Mucosa of descending colon (tissue), 3 donors: Measurements from ENCODE around the gene ITK. TPM values are rescaled to one million over a fixed set of nuclear protein-coding genes. Genes with fewer than 3 reads are reported as not detected.

Experiments used
- ATAC-seq: fragments of 200-7000 bp; cut with Tn5 transposase; one replicate; pipeline ENCODE4 v1.9.1; 2020; ENCODE audit warnings: mild to moderate bottlenecking, moderate library complexity
- DNase-seq, 3 donors: peaks; one replicate each; pipeline ENCODE4 v3.0.0-alpha.2; 2020
- H3K36me3 ChIP-seq: fragments of 200-600 bp; one replicate; pipeline ENCODE4 v1.8.0; 2021; ENCODE audit warnings: low read depth, mild to moderate bottlenecking
- H3K4me1 ChIP-seq: fragments of 200-600 bp; one replicate; pipeline ENCODE4 v1.8.0; 2021; ENCODE audit warnings: low read depth, mild to moderate bottlenecking
- H3K4me3 ChIP-seq: fragments of 200-600 bp; one replicate; pipeline ENCODE4 v1.8.0; 2021; ENCODE audit warnings: mild to moderate bottlenecking
- H3K9me3 ChIP-seq: fragments of 200-600 bp; one replicate; pipeline ENCODE4 v1.8.0; 2021; ENCODE audit warnings: mild to moderate bottlenecking
- intact Hi-C, 2 donors: fragments of 100-400 bp; cut with DNase I in 1 of 2; cut with micrococcal nuclease in 1 of 2; formaldehyde crosslinking; loops; one replicate each; pipeline versions ENCODE4 v1.11.0 to v1.11.1; 2022; cut with DNase I, micrococcal nuclease
- total RNA-seq, 3 donors: library from RNA; stranded (reverse); fragmentation: NEBNext Ultra II Directional in 2 of 3; extraction: Animal tissue kit (Norgen Biotek cat#: 25700) in 2 of 3; gene quantifications; one replicate each; pipeline versions ENCODE4 v1.2.1 to v1.2.4, GENCODE V29; 2021 to 2023
- TF ChIP-seq, protein P1 (sequence below): fragments of 200-600 bp; IDR thresholded peaks from one replicate; pipeline ENCODE4 v1.8.0; 2022; ENCODE audit warnings: antibody characterized with exemption, mild to moderate bottlenecking
- donor health status: DM: no; HTN: no; CAD: no; lungs with moderate emphysema.
- donor health status: DM: no; HTN: no; CAD: no.
- donor health status: DM: no; HTN: yes; CAD: no.

The ITK gene
- total RNA-seq, 3 donors from 2014 or later = 2.6 to 5.7 (median 2.7) TPM

DNA sequence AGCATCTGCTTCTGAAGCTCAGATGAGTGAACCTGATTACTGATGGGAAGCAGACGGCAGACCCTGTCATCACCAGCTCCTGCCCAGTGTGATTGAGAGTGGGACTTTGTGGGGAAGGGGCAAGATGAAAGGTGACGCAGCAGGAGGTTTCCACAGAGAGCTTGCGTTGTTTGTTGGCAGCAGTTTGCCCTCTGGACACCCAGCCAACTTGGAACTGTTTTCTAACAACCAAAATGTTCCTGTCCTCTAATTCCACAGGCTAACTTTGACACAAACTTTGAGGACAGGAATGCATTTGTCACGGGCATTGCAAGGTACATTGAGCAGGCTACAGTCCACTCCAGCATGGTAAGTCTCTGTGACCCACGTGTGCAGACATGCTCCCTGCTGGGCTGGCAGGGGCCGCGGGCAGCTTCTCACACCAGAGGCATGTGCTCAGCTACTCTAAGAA is 106.1 kb downstream of the ITK start:
- intact Hi-C loops = no loop called here
- TF ChIP-seq, protein P1, sequence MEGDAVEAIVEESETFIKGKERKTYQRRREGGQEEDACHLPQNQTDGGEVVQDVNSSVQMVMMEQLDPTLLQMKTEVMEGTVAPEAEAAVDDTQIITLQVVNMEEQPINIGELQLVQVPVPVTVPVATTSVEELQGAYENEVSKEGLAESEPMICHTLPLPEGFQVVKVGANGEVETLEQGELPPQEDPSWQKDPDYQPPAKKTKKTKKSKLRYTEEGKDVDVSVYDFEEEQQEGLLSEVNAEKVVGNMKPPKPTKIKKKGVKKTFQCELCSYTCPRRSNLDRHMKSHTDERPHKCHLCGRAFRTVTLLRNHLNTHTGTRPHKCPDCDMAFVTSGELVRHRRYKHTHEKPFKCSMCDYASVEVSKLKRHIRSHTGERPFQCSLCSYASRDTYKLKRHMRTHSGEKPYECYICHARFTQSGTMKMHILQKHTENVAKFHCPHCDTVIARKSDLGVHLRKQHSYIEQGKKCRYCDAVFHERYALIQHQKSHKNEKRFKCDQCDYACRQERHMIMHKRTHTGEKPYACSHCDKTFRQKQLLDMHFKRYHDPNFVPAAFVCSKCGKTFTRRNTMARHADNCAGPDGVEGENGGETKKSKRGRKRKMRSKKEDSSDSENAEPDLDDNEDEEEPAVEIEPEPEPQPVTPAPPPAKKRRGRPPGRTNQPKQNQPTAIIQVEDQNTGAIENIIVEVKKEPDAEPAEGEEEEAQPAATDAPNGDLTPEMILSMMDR = no peak
- no peaks in the 10 kb centered on the region for H3K36me3 ChIP-seq
- no peaks in the 10 kb centered on the region for H3K9me3 ChIP-seq
- no peak for ATAC-seq
- H3K4me3 ChIP-seq = no peak overlapping the region
- H3K4me1 ChIP-seq = no peaks in the 10 kb centered on the region
- DNase-seq = no peak

DNA sequence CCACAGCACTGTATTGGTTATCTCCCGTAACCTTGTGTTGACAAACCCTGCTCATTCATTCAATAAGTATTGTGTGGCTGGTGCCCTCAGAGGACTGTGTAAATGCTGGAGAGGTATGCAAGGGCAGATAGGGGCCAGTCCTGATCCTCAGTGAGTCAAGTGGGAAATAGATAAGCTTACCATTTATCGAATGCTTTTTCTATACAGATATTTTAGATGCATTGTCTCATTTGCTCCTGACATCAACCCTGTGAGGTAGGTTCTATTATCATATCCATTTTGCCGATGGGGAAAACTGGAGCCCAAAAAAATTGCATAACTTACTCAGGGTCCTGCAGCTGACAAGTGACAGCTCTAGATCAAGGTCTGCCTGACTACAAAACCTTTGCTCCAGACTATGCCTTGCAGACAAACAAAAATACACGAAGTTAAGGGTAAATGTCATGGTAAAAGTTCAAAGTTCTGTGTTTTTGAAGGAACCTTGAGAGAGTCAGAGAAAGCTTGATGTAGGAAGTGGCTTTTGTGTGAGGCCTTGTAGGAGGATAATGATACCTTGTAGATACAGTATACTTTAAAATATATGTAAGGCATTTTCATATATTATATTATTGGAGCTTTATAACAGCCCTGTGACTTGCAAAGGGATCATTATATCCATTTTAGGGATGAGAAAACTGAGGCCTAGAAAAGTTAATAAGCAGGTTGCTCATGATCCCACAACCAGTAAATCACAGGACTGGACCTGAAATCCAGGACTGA is 107.9 kb downstream of the ITK start:
- intact Hi-C loops = no loop called here
- TF ChIP-seq, protein P1 = no peak
- Histone ChIP-seq H3K36me3 (no peaks in the 10 kb centered on the region), H3K9me3 (no peaks in the 10 kb centered on the region), H3K4me3 (no peak overlapping the region), H3K4me1 (no peaks in the 10 kb centered on the region)
- ATAC-seq (no peak), DNase-seq (no peak)

DNA sequence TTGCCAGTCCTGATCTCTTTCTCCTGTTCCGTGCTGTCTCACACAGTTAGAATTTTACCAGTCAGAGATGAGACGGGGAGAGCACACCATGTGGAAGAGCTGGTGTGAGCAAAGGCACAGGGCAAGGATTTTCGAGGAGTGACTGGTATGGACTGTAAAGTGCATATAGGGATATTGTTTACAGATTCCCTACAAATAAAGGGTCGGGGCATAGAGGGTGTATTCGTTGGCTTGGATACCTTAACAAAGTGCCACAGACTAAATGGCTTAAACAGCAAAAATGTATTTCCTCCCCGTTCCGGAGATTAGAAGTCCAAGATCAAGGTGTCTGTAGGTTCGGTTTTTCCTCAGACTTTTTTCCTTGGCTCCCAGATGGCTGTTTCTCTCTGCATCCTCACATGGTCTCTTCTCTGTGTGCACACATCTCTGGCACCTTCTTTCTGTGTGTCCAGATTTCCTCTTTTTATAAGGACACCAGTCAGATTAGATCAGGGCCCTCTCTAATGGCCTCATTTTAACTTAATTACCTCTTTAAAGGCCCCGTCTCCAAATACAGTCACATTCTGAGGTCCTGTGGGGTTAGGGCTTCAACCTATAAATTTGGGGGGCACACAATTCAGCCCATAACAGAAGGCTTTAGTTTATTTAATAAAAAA is 108.7 kb downstream of the ITK start:
- ATAC-seq (no peak), DNase-seq (no peak)
- Histone ChIP-seq H3K36me3 (no peaks in the 10 kb centered on the region), H3K4me3 (no peak overlapping the region), H3K4me1 (no peaks in the 10 kb centered on the region), H3K9me3 (no peaks in the 10 kb centered on the region)
- TF ChIP-seq, protein P1 = no peak
- intact Hi-C loops = no loop called here

DNA sequence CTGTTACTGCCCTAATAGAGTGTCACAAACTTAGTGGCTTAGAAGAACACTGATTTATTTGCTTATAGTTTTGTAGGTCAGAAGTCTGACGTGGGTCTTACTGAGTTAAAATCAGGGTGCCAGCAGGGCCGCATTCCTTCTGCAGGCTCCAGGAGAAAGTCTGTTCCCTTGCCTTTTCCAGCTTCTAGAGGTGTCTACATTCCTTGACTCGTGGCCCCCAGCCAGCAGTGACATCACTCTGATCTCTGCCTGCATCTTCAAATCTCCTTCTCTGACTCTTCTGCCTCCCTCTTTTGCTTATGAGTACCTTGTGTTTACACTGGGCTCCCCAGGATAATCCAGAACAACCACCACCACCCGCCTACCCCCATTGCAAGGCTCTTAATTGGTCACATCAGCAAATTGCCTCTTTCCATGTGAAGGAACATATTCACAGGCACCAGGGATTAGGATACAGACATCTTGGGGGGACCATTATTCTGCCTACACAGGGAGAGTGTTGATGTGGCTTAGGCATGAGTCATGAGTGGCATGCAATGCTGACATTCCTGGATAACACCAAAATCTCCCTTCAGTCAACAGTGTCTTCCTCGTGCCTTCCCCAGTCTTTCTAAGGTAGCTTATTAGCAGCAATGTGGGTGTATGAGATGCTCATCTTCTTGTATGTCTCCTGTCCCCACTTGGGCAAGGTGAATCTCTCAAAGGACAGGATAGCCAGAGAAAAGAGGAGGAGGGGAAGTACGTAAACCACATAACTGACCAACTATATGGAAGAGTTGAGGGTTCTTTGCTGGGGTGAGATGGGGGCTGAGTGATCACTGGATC is 109.7 kb downstream of the ITK start:
- H3K4me3 ChIP-seq = no peak overlapping the region
- TF ChIP-seq, protein P1 = no peak
- no peaks in the 10 kb centered on the region for H3K9me3 ChIP-seq
- no peaks in the 10 kb centered on the region for H3K36me3 ChIP-seq
- no peaks in the 10 kb centered on the region for H3K4me1 ChIP-seq
- ATAC-seq = no peak
- no peak for DNase-seq
- intact Hi-C loops = no loop called here

DNA sequence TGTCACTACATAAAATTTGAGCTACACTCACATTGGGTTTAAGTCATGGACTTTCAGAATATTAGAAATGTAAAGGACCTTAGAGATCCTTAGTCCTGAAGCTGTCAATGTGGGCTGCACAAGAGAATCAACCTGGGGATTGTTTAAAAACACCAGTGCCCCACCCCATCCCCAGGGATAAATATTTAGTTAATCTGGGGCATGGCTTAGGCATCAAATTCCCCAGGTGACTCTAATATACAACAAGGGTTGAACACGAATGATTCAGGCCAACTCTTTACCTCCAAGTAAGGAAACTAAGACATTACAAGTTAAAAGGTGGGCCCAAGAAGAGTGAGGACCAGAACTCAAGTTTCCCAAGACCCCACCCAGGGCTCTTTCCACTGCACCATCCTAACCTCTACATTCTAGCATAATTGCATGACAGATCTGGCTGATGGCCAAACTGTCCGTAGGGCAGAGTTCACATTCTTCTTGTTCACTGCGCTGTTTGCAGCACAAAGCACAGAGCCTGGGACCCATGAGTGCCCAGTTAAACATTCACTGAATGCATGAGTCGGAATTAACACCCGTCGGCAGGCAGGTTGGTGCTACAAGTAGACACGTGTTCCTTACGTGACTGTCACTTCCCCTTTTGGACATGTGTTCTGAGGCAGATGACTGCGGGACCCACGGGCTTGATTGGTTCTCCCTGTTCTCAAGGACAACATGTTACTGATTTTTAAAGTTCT is 110.5 kb downstream of the ITK start:
- TF ChIP-seq, protein P1 = no peak
- peak; percentile 66 to 73 (median 71) for DNase-seq
- intact Hi-C loops = no loop called here
- no peaks in the 10 kb centered on the region for H3K4me1 ChIP-seq
- H3K9me3 ChIP-seq = no peaks in the 10 kb centered on the region
- ATAC-seq = peak; percentile 97
- no peak overlapping the region for H3K4me3 ChIP-seq
- no peaks in the 10 kb centered on the region for H3K36me3 ChIP-seq
